Esophagus (tissue), 2 donors: ENCODE results near the gene PML. TPM values are rescaled to one million over a fixed set of nuclear protein-coding genes. Genes with fewer than 3 reads are reported as not detected.

Experiments used
- H3K27ac ChIP-seq, 2 donors: one replicate each; pipeline ENCODE4 v1.5.1; 2013; ENCODE audit warnings: low read depth in 2 of 2, mild to moderate bottlenecking in 2 of 2, inconsistent platforms in 1 of 2, low read length in 1 of 2, moderate library complexity in 1 of 2
- H3K27me3 ChIP-seq, 2 donors: one replicate each; pipeline ENCODE4 v1.6.1; 2013; ENCODE audit warnings: low read length in 2 of 2, control low read depth in 1 of 2, mild to moderate bottlenecking in 1 of 2; ENCODE audit not compliant: insufficient read depth in 2 of 2, control insufficient read depth in 1 of 2
- H3K36me3 ChIP-seq, 2 donors: one replicate each; pipeline ENCODE4 v1.6.1; 2013; ENCODE audit warnings: low read length in 1 of 2; ENCODE audit not compliant: control insufficient read depth in 2 of 2, insufficient read depth in 2 of 2
- H3K4me1 ChIP-seq, 2 donors: one replicate each; pipeline ENCODE4 v1.6.1; 2013; ENCODE audit warnings: low read length in 1 of 2; ENCODE audit not compliant: control insufficient read depth in 2 of 2, insufficient read depth in 2 of 2
- H3K4me3 ChIP-seq, 2 donors: one replicate each; pipeline ENCODE4 v1.5.1; 2013; ENCODE audit warnings: low read length in 2 of 2, mild to moderate bottlenecking in 2 of 2, low read depth in 1 of 2, moderate library complexity in 1 of 2
- H3K9me3 ChIP-seq, 2 donors: one replicate each; pipeline ENCODE4 v1.6.1; 2013; ENCODE audit warnings: mild to moderate bottlenecking in 2 of 2, low read depth in 1 of 2, low read length in 1 of 2, moderate library complexity in 1 of 2; ENCODE audit not compliant: control insufficient read depth in 2 of 2, insufficient read depth in 1 of 2
- WGBS, 2 donors: extraction: QIAGEN DNeasy Blood & Tissue Kit; methylation state at CpG; one replicate each; pipeline ENCODE4 v1.1.7; 2013; 5-methylcytosine and 5-hydroxymethylcytosine counted together
- polyA plus RNA-seq, 2 donors: library from polyadenylated mRNA; stranded (reverse); fragments of 200-250 nt; gene quantifications; one replicate each; pipeline ENCODE4 v1.2.3, GENCODE V29; 2013
- donor health status: healthy with polysubstance abuse.
- donor health status: Bipolar disorder and iron deficiency.

PML gene
- polyA plus RNA-seq, 2 donors: 16.9 to 18.8 TPM

DNA sequence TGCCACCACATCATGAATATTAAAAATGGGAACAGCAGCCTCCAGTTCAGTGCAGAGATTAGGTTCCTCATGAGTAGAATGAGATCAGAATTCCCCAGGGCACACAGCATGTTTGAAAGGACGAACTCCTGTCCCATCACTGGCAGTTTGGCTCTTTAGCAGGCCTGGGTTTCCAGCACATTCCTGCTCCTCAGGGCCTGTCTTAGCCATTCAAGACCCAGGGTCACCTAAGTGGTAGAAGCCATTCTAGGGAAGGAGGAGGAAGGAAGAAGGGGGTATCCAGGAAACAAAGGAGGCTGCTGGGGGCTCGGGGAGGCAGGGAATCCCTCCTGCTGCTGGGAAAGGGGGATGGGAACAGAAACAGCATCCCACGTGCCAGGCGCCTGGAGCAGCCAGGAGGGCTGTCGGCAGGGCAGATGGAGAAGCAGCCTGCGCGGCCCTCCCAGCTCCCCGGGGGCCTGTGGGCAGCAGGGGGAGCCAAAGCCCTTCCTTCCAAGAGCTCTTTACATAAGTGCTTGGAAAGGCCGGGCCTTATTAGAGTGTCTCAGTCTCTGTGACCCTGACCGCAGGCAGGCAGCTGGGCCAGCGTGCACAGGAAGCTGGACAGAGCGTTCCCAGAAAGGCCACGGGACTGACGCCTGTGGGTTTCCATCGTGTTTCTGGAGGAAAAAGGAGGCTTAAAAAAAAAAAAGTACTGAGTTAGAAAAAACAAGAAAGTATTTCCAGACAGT lies 43.5 kb upstream of the PML start:
- Histone ChIP-seq H3K27me3 (no peaks in the 10 kb centered on the region), H3K9me3 (no peaks in the 10 kb centered on the region), H3K4me3 (no peak overlapping the region), H3K36me3 (no peaks in the 10 kb centered on the region), H3K27ac (peak overlapping the region; percentile 75 to 88), H3K4me1 (peaks cover 0 to 5% of the 10 kb centered on the region in 2 donors)
- WGBS, 2 donors: 23 to 24% methylated on average over 15 of the region's 15 CpGs

DNA sequence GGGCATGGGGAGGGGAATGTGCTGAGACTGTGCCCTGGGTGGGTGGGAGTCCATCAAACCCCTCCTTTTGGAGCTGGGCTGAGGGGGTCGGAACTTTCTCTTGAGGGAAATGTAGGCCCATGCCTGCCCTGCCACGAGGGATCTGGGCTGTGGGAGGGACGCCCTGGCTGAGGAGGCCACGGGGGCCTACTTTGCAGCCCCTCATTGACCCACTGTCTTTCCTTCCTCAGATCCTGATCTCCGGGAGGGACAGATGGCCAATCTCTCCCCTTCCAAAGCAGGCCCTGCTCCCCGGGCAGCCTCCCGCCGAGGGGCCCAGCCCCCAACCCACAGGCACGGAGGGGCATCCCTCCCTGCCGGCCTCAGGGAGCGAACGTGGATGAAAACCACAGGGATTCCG lies 42.9 kb upstream of the PML start:
- Histone ChIP-seq H3K4me1 (peaks cover 0 to 6% of the 10 kb centered on the region in 2 donors), H3K27ac (peak overlapping the region; percentile 75 to 88), H3K36me3 (no peaks in the 10 kb centered on the region), H3K27me3 (no peaks in the 10 kb centered on the region), H3K9me3 (no peaks in the 10 kb centered on the region), H3K4me3 (no peak overlapping the region)
- 63 to 66% methylated on average over 13 of the region's 13 CpGs for WGBS, 2 donors

DNA sequence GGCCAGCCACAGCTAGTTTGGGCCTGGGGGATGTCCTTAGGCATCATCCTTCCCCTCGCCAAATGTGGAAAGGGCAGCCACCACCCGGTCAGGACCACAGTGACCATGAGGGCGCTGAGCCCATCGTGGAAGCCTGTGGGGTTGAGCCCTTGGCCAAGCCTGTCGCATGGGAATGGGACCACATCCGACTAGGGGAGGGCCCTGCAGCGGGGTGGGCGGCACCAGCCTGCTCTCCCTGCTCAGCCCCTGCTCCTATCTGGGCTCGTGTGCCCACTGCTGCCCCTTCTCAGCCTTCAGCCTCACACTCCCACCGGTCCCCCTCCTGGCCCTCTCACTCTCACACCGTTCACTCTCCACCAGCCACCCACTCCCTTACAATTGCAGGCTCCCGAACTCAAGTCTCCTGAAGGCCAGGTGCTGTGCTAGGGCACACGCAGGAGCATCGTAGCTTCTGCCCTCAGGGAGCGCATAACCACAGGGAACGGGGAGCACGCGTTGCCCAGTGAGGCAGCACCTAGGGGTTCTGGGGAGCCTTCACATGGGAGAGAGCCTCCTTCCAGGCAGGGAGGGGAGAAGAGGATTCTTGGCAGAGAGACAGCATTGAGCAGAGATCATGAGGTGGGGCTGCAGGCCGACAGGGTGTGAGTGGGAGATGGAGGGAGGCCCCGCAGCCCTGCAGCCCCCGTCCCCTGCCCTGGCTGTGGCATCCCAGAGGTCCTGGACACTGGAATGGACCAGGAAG lies 42.2 kb upstream of the PML start:
- H3K36me3 ChIP-seq: no peaks in the 10 kb centered on the region
- H3K4me1 ChIP-seq: peaks cover 0 to 10% of the 10 kb centered on the region in 2 donors
- no peaks in the 10 kb centered on the region for H3K9me3 ChIP-seq
- no peaks in the 10 kb centered on the region for H3K27me3 ChIP-seq
- H3K27ac ChIP-seq: peak overlapping the region; percentile 62 to 75
- 84 to 89% methylated on average over 21 of the region's 21 CpGs for WGBS, 2 donors
- H3K4me3 ChIP-seq: no peak overlapping the region

DNA sequence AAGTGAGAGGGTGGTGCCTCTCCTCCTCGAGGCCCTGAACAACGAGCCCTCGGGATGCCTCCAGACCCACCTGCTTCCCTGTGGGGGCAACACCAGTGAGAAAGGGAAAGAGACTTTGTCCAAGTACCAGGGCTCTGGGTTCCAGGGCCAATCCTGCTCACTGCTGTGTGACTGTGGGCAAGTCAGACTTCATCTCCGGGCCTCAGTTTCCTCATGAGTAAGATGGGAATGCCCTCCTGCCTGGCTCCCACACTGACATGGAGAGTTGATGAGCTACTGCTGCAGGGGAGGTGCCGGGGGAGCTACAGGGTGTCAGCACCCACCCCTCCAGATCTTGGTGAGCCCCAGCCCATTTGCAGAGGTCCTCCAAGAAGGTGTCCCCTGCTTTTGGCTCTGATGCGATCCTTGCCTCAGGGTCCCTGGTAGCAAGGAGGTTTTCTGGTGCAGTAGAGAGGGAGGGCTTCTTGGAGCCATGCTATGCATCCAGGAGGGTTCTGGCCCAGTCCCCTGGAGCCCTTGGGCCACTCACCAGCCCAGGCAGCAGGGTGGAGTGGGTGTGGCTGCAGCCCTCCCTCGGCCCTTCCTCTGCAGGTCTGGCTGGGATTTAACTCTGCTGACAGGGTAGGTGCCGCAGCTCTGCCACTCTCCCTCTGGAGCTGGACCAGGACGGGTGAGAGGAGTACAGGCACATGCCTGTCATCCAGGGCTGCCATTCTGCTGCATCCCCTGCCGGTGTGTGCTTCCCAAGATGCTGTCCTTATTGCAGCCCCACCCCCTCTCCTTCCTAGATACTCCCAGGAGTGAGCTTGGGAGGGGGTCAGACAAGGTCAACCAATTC lies 41.4 kb upstream of the PML start:
- H3K9me3 ChIP-seq: no peaks in the 10 kb centered on the region
- H3K27me3 ChIP-seq: no peaks in the 10 kb centered on the region
- H3K36me3 ChIP-seq: no peaks in the 10 kb centered on the region
- no peak overlapping the region for H3K27ac ChIP-seq
- peaks cover 0 to 10% of the 10 kb centered on the region in 2 donors for H3K4me1 ChIP-seq
- 70 to 71% methylated on average over 10 of the region's 10 CpGs for WGBS, 2 donors
- H3K4me3 ChIP-seq: no peak overlapping the region

DNA sequence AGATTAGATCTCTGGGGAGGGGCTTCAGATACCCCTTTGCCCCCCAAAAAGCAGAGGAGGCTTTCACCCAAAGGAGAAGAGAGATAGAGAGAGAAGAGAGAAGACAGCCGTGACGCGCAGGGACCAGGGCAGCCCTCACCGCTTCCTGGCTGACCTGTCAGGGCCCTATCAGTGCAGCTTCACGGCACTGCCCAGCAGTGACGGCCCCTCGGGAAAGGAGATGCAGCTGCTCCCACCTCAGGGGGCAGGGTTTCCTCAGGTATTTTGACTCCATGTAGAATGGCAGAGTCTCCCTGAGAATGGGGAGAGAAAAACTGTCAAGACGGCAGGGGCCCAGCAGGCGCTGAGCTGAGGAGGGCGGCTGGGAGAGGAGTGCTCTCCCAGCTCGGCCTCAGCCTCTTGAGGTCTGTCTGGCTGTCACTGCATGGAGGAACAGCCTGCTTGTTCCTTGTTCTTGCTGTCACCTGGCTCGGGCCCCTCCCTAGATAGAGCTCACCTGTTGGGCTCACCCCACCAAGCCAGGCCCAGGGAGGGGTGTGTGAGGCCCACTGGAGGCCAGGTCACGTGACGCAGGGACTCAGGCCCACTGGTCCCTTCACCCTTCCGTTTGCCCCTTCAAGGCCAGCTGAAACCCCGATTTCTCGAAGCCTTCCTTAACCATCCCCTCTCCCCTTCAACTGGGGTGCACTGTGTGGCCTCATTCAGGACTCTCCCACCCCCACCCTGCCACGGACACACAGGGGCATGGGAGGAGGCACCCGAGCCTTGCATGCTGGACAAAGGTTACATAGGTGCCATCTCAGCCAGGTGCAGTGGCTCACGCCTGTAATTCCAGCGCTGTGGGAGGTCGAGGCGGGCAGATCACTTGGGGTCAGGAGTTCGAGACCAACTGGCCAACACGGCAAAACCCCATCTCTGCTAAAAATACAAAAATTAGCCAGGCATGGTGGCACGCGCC lies 40.0 kb upstream of the PML start:
- Histone ChIP-seq H3K27me3 (no peaks in the 10 kb centered on the region), H3K9me3 (no peaks in the 10 kb centered on the region), H3K27ac (no peak overlapping the region), H3K36me3 (no peaks in the 10 kb centered on the region), H3K4me1 (peaks cover 0 to 10% of the 10 kb centered on the region in 2 donors), H3K4me3 (no peak overlapping the region)
- WGBS, 2 donors: 84 to 89% methylated on average over 27 of the region's 27 CpGs

DNA sequence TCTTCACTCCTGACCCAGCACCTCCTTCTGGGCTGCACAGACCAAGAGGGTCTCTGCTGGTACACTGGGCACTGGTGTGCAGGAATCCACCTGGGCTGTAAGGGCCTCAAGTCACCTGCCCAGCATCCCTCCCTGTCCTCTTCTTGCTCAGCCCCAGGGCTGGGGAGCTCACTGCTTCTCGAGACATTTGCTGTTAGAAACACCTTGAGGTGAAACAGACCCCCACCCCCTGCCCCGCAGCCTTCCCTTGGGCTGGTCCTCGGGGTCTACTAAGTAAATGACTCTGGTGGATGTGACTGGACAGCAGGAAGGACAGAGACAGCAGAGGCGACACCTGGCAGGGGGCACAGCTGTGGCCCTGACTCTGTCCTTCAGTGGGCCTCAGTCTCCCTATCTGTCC lies 39.2 kb upstream of the PML start:
- Histone ChIP-seq H3K9me3 (no peaks in the 10 kb centered on the region), H3K4me3 (no peak overlapping the region), H3K4me1 (peaks cover 0 to 10% of the 10 kb centered on the region in 2 donors), H3K27ac (no peak overlapping the region), H3K36me3 (no peaks in the 10 kb centered on the region), H3K27me3 (no peaks in the 10 kb centered on the region)
- 90 to 92% methylated on average over 4 of the region's 4 CpGs for WGBS, 2 donors

DNA sequence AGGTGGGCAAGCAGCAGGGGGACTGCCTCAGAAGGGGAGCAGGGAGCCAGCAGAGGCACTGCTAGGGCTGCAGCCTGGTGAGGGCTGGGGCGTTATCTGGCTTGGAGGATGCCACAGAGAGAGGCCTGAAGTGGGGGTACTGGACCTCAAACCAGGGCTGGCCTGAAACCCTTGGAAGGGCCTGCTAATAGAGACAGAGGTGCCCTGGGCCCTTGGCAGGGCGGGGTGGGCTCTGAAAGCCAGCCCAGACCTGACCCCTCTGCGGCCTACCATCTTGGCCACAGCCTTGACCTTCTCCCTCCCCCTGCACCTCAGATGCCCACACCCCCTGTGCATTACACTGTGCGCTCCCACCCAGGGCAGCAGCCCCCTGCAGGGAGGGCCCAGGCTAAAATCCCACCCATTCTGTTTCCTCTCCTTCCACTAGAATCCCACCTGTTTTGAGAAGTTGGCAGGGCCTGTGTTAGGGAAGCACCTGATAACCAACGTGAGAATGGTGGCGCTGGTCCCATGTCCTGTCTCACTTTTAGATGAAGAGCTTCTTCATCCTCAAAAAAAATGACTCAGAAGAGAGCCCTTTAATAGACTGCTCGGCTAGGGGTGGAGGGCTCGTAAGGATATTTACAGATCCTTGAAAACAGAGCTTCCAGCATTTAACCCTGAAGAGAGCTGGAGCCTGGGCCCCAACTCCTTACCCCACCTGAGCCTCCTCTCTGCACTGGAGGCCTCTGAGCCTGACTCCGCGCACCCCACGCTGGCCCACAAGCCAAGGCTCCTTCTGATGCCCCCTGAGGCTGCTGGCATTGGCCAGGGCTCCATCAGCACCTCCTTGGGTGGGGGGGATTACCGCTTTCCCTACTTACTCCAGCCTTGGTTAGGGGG lies 38.4 kb upstream of the PML start:
- Histone ChIP-seq H3K27ac (peak overlapping the region in 1 of 2 donors; percentile 46), H3K4me3 (no peak overlapping the region), H3K9me3 (no peaks in the 10 kb centered on the region), H3K27me3 (no peaks in the 10 kb centered on the region), H3K4me1 (peaks cover 0 to 8% of the 10 kb centered on the region in 2 donors), H3K36me3 (no peaks in the 10 kb centered on the region)
- whole genome bisulfite sequencing, 2 donors: 77 to 80% methylated on average over 12 of the region's 12 CpGs

DNA sequence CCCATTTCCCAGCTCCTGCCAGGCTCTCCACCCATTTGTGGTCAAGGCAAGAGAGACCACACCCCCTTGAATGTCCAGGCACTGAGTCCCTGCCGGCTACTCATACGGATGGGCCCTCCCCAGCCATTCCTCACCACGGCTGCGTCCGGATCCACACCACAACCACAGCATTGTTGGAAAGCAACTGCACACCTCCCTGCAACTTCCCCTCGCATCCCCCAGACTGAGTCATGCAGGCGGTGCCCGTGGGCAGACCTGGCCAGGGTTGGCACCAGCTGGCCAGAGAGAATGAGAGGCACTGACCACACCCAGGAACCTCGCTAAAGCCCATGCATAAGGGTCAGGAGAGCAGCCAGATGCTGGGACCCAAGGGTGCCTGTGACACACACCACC lies 37.8 kb upstream of the PML start:
- WGBS, 2 donors: 23 to 46% methylated on average over 9 of the region's 9 CpGs
- no peak overlapping the region for H3K27ac ChIP-seq

More for the DNA sequence above, 37.8 kb upstream of the PML start:
- no peaks in the 10 kb centered on the region for H3K36me3 ChIP-seq
- peaks cover 0 to 5% of the 10 kb centered on the region in 2 donors for H3K4me1 ChIP-seq
- H3K27me3 ChIP-seq: no peaks in the 10 kb centered on the region
- no peak overlapping the region for H3K4me3 ChIP-seq
- no peaks in the 10 kb centered on the region for H3K9me3 ChIP-seq
